Sciatic nerve (tissue), 2 donors: ENCODE measurements around the gene NETO2. TPM values are rescaled to one million over a fixed set of nuclear protein-coding genes. Genes with fewer than 3 reads are reported as not detected.
"Not testable (repeated sequence)": the region's sequence is repeated elsewhere in the genome, so short reads cannot be mapped to it uniquely, and the experiment has no call there.

Source experiments
- ATAC-seq: fragments of 200-7000 bp; cut with Tn5 transposase; one replicate; pipeline ENCODE4 v1.9.1; 2020; ENCODE audit warnings: mild to moderate bottlenecking, moderate library complexity
- DNase-seq: peaks from one replicate; pipeline ENCODE4 v3.0.0-alpha.2; 2020; ENCODE audit warnings: low spot score
- intact Hi-C: fragments of 100-400 bp; cut with DNase I; formaldehyde crosslinking; loops from one replicate; pipeline ENCODE4 v1.14.2; 2022
- total RNA-seq: library from RNA; stranded (reverse); fragmentation: NEBNext Ultra II Directional; extraction: Animal tissue kit (Norgen Biotek cat#: 25700); gene quantifications from one replicate; pipeline ENCODE4 v1.2.1, GENCODE V29; 2021
- donor health status: DM: no; HTN: no; CAD: no.
- donor health status: DM: no; HTN: no; CAD: no.

The NETO2 gene, protein sequence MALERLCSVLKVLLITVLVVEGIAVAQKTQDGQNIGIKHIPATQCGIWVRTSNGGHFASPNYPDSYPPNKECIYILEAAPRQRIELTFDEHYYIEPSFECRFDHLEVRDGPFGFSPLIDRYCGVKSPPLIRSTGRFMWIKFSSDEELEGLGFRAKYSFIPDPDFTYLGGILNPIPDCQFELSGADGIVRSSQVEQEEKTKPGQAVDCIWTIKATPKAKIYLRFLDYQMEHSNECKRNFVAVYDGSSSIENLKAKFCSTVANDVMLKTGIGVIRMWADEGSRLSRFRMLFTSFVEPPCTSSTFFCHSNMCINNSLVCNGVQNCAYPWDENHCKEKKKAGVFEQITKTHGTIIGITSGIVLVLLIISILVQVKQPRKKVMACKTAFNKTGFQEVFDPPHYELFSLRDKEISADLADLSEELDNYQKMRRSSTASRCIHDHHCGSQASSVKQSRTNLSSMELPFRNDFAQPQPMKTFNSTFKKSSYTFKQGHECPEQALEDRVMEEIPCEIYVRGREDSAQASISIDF
- 1.9 TPM for total RNA-seq

- intact Hi-C loops, result loop anchor here (5.0 kb wide), 1 partner anchor 1013 kb away; the partner anchor contains the start of gene ABCC12
- ATAC-seq, result peak; percentile 71
- peak; percentile 64 for DNase-seq
Observed at GRCh38 chr16:47143677-47144558, at the start of gene NETO2. TSS of gene NETO2 (minus strand) at chr16:47143945. CDS start at chr16:47143612, 333 bp downstream.

- ATAC-seq, result no peak
- intact Hi-C loops, result no loop called here
- no peak for DNase-seq
Observed at GRCh38 chr16:47182318-47182717, 38.6 kb upstream of the NETO2 start.

DNA sequence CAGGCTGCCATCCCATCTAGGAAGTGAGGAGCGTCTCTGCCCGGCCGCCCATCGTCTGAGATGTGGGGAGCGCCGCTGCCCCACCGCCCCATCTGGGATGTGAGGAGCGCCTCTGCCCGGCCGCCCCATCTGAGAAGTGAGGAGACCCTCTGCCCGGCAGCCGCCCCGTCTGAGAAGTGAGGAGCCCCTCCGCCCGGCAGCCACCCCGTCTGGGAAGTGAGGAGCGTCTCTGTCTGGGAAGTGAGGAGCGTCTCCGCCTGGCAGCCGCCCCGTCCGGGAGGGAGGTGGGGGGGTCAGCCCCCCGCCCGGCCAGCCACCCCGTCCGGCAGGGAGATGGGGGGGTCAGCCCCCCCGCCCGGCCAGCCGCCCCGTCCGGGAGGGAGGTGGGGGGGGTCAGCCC is 37.3 kb upstream of the NETO2 start:
- intact Hi-C loops, DNase-seq, ATAC-seq: not testable (repeated sequence)

- ATAC-seq, result no peak
- no peak for DNase-seq
- intact Hi-C loops, result no loop called here
Observed at GRCh38 chr16:47180073-47180472, 36.3 kb upstream of the NETO2 start.

GRCh38 chr16:47175152-47175551 is 31.4 kb upstream of the NETO2 start:
- intact Hi-C loops, result no loop called here
- ATAC-seq (no peak), DNase-seq (no peak)

GRCh38 chr16:47162670-47163420 is 19.1 kb upstream of the NETO2 start:
- DNase-seq (no peak), ATAC-seq (no peak)
- intact Hi-C loops, result no loop called here

- intact Hi-C loops, result no loop called here
- no peak for ATAC-seq
- DNase-seq, result no peak
Observed at GRCh38 chr16:47161464-47161863, 17.7 kb upstream of the NETO2 start.

GRCh38 chr16:47160422-47160821 is 16.7 kb upstream of the NETO2 start:
- intact Hi-C loops, result no loop called here
- ATAC-seq, result no peak
- no peak for DNase-seq

GRCh38 chr16:47158992-47159391 is 15.2 kb upstream of the NETO2 start:
- ATAC-seq (no peak), DNase-seq (no peak)
- intact Hi-C loops, result no loop called here

DNA sequence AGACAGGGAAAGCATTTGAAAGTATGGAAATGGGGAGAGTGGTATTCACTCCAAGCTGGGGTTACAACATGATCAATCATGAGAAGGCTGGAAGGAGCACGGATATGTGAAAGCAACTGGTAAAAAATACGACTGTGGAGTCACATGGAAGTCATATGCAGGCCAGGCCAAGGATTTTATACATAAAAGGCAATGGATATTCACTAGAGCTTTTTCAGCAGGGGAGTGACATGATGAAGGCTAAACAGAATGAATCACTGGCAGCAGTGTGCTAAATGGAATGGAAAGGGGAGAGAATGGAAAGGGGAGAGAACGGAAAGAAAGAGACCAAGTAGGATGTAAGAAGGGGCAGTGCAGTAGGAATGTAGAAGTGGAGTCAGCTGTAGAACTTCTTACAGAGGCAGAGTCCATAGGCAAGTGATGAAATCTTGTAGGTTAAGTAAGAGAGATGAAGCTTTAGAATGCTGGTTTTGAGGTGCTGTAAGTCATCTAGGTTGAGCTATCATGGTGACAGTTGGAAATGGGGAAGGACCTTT is 13.0 kb upstream of the NETO2 start:
- ATAC-seq (no peak), DNase-seq (no peak)
- intact Hi-C loops, result no loop called here

DNA sequence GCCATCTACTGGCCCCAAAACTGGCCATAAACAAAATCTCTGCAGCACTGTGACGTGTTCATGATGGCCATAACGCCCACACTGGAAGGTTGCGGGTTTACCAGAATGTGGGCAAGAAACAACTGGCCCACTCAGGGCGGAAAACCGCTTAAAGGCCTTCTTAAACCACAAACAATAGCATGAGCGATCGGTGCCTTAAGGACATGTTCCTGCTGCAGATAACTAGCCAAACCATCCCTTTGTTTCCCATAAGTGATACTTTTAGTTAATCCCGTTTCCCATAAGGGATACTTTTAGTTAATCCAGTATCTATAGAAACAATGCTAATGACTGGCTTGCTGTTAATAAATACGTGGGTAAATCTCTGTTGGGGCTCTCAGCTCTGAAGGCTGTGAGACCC is 8.8 kb upstream of the NETO2 start:
- DNase-seq, intact Hi-C loops: not testable (repeated sequence)

GRCh38 chr16:47150067-47150466 is 6.3 kb upstream of the NETO2 start:
- ATAC-seq, result no peak
- intact Hi-C loops, result no loop called here
- DNase-seq, result no peak

More for the DNA sequence above, 8.8 kb upstream of the NETO2 start:
- not testable (repeated sequence) for ATAC-seq

DNA sequence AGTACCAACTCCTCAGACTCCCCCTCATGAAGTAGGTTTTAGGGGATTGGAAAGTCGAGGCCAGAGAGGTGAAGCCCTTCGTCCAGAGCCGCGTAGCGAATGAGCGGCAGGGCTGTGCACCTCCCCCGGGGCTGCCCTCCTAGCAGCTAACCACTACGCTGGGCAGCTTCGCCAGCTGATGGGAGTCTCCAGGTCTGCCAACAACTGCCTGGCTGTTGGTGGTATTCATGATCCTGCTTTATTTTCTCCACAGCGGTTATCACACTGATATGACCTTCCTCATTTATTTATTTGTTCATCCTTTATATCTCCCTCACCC is 773 bp upstream of the NETO2 start:
- ATAC-seq, result no peak
- intact Hi-C loops, result loop anchor here (5.0 kb wide), 1 partner anchor 1013 kb away; the partner anchor contains the start of gene ABCC12
- no peak for DNase-seq

GRCh38 chr16:47142821-47143676 is 696 bp downstream of the NETO2 start:
- no peak for DNase-seq

DNA sequence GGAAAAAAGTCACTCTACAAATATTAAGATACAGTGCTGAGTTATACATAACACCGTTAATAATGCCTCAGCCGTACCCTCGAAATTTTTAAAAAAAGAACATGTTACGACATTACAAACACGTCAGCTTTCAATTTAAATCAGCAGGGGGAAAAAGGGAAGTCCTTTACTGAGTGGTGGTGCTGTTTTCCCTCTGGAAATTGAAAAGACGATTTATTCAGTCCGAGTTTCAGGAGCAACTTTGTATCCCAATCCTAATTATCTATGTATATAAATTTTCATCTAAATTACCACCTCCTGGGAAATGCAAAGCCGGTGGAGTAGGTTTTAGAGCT is 1.3 kb downstream of the NETO2 start:
- intact Hi-C loops, result loop anchor here (5.0 kb wide), 1 partner anchor 1015 kb away; the partner anchor contains the start of gene ABCC12
- ATAC-seq (peak; percentile 34), DNase-seq (no peak)

More at GRCh38 chr16:47142821-47143676, 696 bp downstream of the NETO2 start:
- intact Hi-C loops, result loop anchor here (5.0 kb wide), 1 partner anchor 1014 kb away; the partner anchor contains the start of gene ABCC12
- peak; percentile 24 for ATAC-seq

DNA sequence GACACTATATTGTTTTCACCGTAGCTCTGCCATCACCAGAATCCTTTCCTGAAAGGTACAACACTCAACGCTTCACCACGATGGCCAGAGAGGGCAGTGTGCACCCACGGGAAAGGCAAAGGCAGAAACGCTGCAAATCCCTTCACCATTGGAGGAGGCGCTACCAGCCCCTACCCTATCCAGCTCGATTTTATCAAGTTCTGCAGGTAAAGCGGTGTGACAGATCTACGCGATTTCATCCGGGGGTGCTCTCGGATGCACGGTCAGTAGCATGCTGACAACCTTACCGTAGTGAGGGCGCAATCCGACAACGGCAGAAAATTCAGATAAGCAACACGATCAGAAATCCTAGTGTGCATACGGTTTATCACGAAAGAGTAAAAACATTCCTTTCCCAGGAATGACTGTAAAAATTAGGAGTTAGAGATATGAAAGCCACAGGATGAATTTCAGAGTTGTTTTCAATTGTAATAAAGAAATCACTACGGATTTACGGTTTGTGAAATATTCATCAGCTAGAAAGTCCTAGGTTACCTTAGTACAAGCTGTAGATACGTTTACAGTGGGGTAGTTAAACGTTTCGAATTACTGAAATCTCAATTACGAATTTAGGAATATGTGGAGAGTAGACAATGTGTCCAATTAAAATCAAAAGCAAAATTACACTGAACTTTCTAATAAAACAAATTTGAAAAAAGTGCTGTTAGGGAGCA is 1.8 kb downstream of the NETO2 start:
- ATAC-seq, result peak; percentile 93
- peak; percentile 86 for DNase-seq
- intact Hi-C loops, result loop anchor here (5.0 kb wide), 1 partner anchor 1015 kb away; the partner anchor contains the start of gene ABCC12

DNA sequence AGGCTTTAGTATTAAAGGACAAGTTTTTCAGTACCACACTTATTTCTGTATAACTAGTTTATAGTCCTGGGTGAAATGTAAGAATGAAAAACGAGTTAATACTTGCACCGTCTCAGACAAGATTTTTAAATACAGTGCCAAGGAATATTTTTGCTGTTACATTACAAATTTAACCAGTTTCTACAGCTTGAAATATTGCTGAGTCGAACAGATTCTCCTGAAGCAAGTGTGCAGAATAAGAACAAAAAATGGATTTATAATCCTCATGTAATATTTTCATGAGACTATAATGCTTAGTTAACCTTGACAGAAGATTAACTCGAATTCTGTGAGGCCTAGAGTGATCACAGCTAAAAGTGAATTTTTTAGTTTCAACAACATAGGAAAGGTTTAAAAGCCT is 3.1 kb downstream of the NETO2 start:
- intact Hi-C loops, result loop anchor here (5.0 kb wide), 1 partner anchor 1017 kb away; the partner anchor contains the start of gene ABCC12
- no peak for DNase-seq
- ATAC-seq, result no peak
